ENCODE results near the gene TANC1. TPM values are rescaled to one million over a fixed set of nuclear protein-coding genes. Genes with fewer than 3 reads are reported as not detected.
A peak's percentile ranks its signal among the peaks of the same experiment; 100 is the strongest.

Gene TANC1
- polyA plus RNA-seq, 1 donor (not counting 4 experiments of a cell fraction or from before 2014, with no cell fraction given): 33.5 TPM

- peak overlapping the region; percentile 43 for H3K9ac ChIP-seq (ENCODE audit: control insufficient read depth, extremely low read depth, insufficient read depth, low read length)
- H3K4me2 ChIP-seq (ENCODE audit: control insufficient read depth, extremely low read depth, insufficient read depth, low read depth, low read length): peak overlapping the region; percentile 42
- H2AFZ ChIP-seq (ENCODE audit: control insufficient read depth, low read length): no peak overlapping the region
- H3K27me3 ChIP-seq (ENCODE audit: control insufficient read depth, extremely low read depth, insufficient read depth, low read length): no peaks in the 10 kb centered on the region
- DNase-seq (ENCODE audit: low read depth, low spot score) (no peak), FAIRE-seq (no peak)
- peaks cover 46% of the 10 kb centered on the region for H3K79me2 ChIP-seq (ENCODE audit: control insufficient read depth, insufficient read depth, low read length)
- TF ChIP-seq CTCF (optimal IDR thresholded peaks at IDR 0.05 in 1 of 3, IDR thresholded peaks at IDR 0.05 in 1 of 3, conservative IDR thresholded peaks at IDR 0.05 in 1 of 3; ENCODE audit: extremely low read depth in 1 of 3, insufficient read depth in 2 of 3, low read length in 3 of 3) (no peak), EZH2 (IDR thresholded peaks at IDR 0.05; ENCODE audit: low read length) (no peak)
- H3K4me1 ChIP-seq (ENCODE audit: control insufficient read depth, extremely low read depth, insufficient read depth, low read length): peaks cover 33% of the 10 kb centered on the region
- no peaks in the 10 kb centered on the region for H4K20me1 ChIP-seq (ENCODE audit: control insufficient read depth, extremely low read depth, insufficient read depth, low read length)
- no peak overlapping the region for H3K4me3 ChIP-seq (ENCODE audit: control insufficient read depth in 2 of 3, extremely low read depth in 1 of 3, insufficient read depth in 2 of 3, low read depth in 1 of 3, low read length in 3 of 3)
- H3K27ac ChIP-seq (ENCODE audit: control insufficient read depth, insufficient read depth, low read length): peak overlapping the region; percentile 84
- dilution Hi-C loops (cut with MboI; ENCODE audit: extremely low pct_ligation_motif_present, low sequenced_read_pairs): no loop called here
- peaks cover 8% of the 10 kb centered on the region for H3K9me3 ChIP-seq (ENCODE audit: control insufficient read depth, low read depth, low read length)
- H3K36me3 ChIP-seq (ENCODE audit: control insufficient read depth in 2 of 2, extremely low read depth in 1 of 2, insufficient read depth in 2 of 2, low read length in 2 of 2): peaks cover 4 to 11% of the 10 kb centered on the region in 2 experiments
- H3K9me1 ChIP-seq (ENCODE audit: control insufficient read depth, extremely low read depth, insufficient read depth, low read length): no peaks in the 10 kb centered on the region
Measured at GRCh38 chr2:159098921-159099411, 130.5 kb downstream of the TANC1 start.

DNA sequence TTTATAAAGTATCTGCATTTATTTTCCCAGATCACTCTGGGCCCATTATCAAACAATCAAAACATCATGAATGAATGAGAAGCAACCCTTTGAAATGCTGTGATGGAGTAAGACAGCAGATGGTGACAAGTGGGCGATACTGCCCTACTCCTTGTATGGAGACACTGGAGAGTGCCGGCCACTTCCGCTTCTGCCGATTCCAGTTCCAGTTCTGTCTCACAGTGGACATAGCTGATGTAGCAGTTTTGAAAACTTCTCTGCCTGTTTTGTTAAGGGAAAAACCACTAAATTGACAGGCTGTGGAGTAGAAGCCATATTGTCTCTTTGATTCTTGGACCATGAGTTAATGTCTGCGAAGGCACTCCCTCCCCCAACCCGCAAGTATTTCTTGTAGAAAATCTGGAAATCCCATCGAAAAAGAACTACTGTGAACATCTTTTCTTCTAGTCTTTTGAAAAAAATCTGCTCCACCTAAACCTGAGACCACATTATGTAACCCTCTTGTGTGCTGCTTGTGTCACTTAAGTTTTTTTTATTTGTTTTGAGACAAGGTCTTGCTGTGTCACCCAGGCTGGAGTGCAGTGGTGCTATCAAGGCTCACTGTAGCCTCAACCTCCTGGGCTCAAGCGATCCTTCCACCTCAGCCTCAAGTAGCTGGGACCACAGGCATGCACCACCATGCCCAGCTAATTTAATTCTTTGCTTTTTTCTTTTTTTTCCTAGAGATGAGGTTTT lies 133.5 kb downstream of the TANC1 start:
- no peaks in the 10 kb centered on the region for H3K9me1 ChIP-seq (ENCODE audit: control insufficient read depth, extremely low read depth, insufficient read depth, low read length)
- H3K36me3 ChIP-seq (ENCODE audit: control insufficient read depth in 2 of 2, extremely low read depth in 1 of 2, insufficient read depth in 2 of 2, low read length in 2 of 2): peaks cover 2 to 11% of the 10 kb centered on the region in 2 experiments
- TF ChIP-seq EZH2 (IDR thresholded peaks at IDR 0.05; ENCODE audit: low read length): no peak
- TF ChIP-seq CTCF (optimal IDR thresholded peaks at IDR 0.05 in 1 of 3, IDR thresholded peaks at IDR 0.05 in 1 of 3, conservative IDR thresholded peaks at IDR 0.05 in 1 of 3; ENCODE audit: extremely low read depth in 1 of 3, insufficient read depth in 2 of 3, low read length in 3 of 3): no peak
- peaks cover 28% of the 10 kb centered on the region for H3K4me1 ChIP-seq (ENCODE audit: control insufficient read depth, extremely low read depth, insufficient read depth, low read length)
- DNase-seq (ENCODE audit: low read depth, low spot score): no peak
- no peak for FAIRE-seq
- peaks cover 40% of the 10 kb centered on the region for H3K79me2 ChIP-seq (ENCODE audit: control insufficient read depth, insufficient read depth, low read length)
- no peaks in the 10 kb centered on the region for H3K9me3 ChIP-seq (ENCODE audit: control insufficient read depth, low read depth, low read length)
- no peak overlapping the region for H2AFZ ChIP-seq (ENCODE audit: control insufficient read depth, low read length)
- H3K4me2 ChIP-seq (ENCODE audit: control insufficient read depth, extremely low read depth, insufficient read depth, low read depth, low read length): no peak overlapping the region
- H3K4me3 ChIP-seq (ENCODE audit: control insufficient read depth in 2 of 3, extremely low read depth in 1 of 3, insufficient read depth in 2 of 3, low read depth in 1 of 3, low read length in 3 of 3): no peak overlapping the region
- no peak overlapping the region for H3K9ac ChIP-seq (ENCODE audit: control insufficient read depth, extremely low read depth, insufficient read depth, low read length)
- no peaks in the 10 kb centered on the region for H4K20me1 ChIP-seq (ENCODE audit: control insufficient read depth, extremely low read depth, insufficient read depth, low read length)
- H3K27me3 ChIP-seq (ENCODE audit: control insufficient read depth, extremely low read depth, insufficient read depth, low read length): no peaks in the 10 kb centered on the region
- dilution Hi-C loops (cut with MboI; ENCODE audit: extremely low pct_ligation_motif_present, low sequenced_read_pairs): no loop called here
- no peak overlapping the region for H3K27ac ChIP-seq (ENCODE audit: control insufficient read depth, insufficient read depth, low read length)
